MM.1S (cell line): ENCODE data around the gene SMOC2.

ENCODE experiments used
- DNase-seq: peaks from one replicate; pipeline ENCODE4 v3.0.0-alpha.2; 2015
- H2AFZ ChIP-seq: fragments of 300-600 bp; sonication (generic); 2 replicates; pipeline ENCODE4 v1.6.0; 2016; ENCODE audit warnings: antibody characterized with exemption, low read length
- H3F3A ChIP-seq: fragments of 300-600 bp; sonication (generic); 2 replicates; pipeline ENCODE4 v1.6.1; 2016; ENCODE audit warnings: mild to moderate bottlenecking, antibody characterized with exemption, low read length, moderate library complexity, mixed read lengths; ENCODE audit not compliant: insufficient read depth
- H3K27ac ChIP-seq: fragments of 300-600 bp; sonication (generic); 2 replicates; pipeline ENCODE4 v1.5.1; 2016; ENCODE audit warnings: mild to moderate bottlenecking, low read length
- H3K27me3 ChIP-seq: fragments of 300-600 bp; sonication (generic); replicated peaks from 2 replicates; pipeline ENCODE4 v1.6.0; 2016; ENCODE audit warnings: low read length; ENCODE audit not compliant: insufficient read depth
- H3K36me3 ChIP-seq: fragments of 300-600 bp; sonication (generic); replicated peaks from 2 replicates; pipeline ENCODE4 v1.6.1; 2016; ENCODE audit warnings: mild to moderate bottlenecking, low read length, mixed read lengths; ENCODE audit not compliant: insufficient read depth
- H3K4me1 ChIP-seq: fragments of 300-600 bp; sonication (generic); 2 replicates; pipeline ENCODE4 v1.6.1; 2016; ENCODE audit warnings: low read length, mixed read lengths
- H3K4me2 ChIP-seq: fragments of 300-600 bp; sonication (generic); 2 replicates; pipeline ENCODE4 v1.6.0; 2016; ENCODE audit warnings: low read depth, low read length
- H3K4me3 ChIP-seq: fragments of 300-600 bp; sonication (generic); 2 replicates; pipeline ENCODE4 v1.5.1; 2016; ENCODE audit warnings: low read length, mixed read lengths
- H3K79me2 ChIP-seq: fragments of 300-600 bp; sonication (generic); 2 replicates; pipeline ENCODE4 v1.6.1; 2016; ENCODE audit warnings: mixed run types, low read length, mixed read lengths
- H3K9ac ChIP-seq: fragments of 300-600 bp; sonication (generic); 2 replicates; pipeline ENCODE4 v1.6.1; 2016; ENCODE audit warnings: low read length, mixed read lengths
- H3K9me2 ChIP-seq: fragments of 300-600 bp; sonication (generic); replicated peaks from 2 replicates; pipeline ENCODE4 v1.6.1; 2016; ENCODE audit warnings: mild to moderate bottlenecking, low read length, mixed read lengths; ENCODE audit not compliant: insufficient read depth
- H3K9me3 ChIP-seq: fragments of 300-600 bp; sonication (generic); replicated peaks from 2 replicates; pipeline ENCODE4 v1.6.1; 2016; ENCODE audit warnings: mild to moderate bottlenecking, low read length, mixed read lengths; ENCODE audit not compliant: insufficient read depth
- H4K20me1 ChIP-seq: fragments of 300-600 bp; sonication (generic); 2 replicates; pipeline ENCODE4 v1.6.1; 2016; ENCODE audit warnings: mild to moderate bottlenecking, low read length, moderate library complexity, mixed read lengths; ENCODE audit not compliant: insufficient read depth
- EZH2 ChIP-seq: fragments of 300-600 bp; sonication (generic); optimal IDR thresholded peaks from 2 replicates; pipeline ENCODE3; 2017; ENCODE audit warnings: low read depth, mild to moderate bottlenecking, antibody characterized with exemption, low read length, mixed read lengths
- EZH2phosphoT487 ChIP-seq: fragments of 300-600 bp; sonication (generic); IDR thresholded peaks from 2 replicates; pipeline ENCODE4 v1.6.1; 2018; ENCODE audit warnings: antibody characterized with exemption, low read length
- TF ChIP-seq, protein P1 (sequence below): fragments of 300-600 bp; sonication (generic); IDR thresholded peaks from 2 replicates; pipeline ENCODE4 v1.5.1; 2016; ENCODE audit warnings: antibody characterized with exemption, low read length, mixed read lengths

Gene SMOC2

GRCh38 chr6:168559574-168560098 is 118.7 kb downstream of the SMOC2 start:
- no peaks in the 10 kb centered on the region for H4K20me1 ChIP-seq
- no peaks in the 10 kb centered on the region for H3K4me1 ChIP-seq
- no peak overlapping the region for H3K4me2 ChIP-seq
- H3K9me2 ChIP-seq = no peaks in the 10 kb centered on the region
- no peaks in the 10 kb centered on the region for H3K36me3 ChIP-seq
- no peak overlapping the region for H3K27ac ChIP-seq
- H3K9ac ChIP-seq = no peak overlapping the region
- TF ChIP-seq EZH2phosphoT487 (no peak), EZH2 (no peak)
- TF ChIP-seq, protein P1, sequence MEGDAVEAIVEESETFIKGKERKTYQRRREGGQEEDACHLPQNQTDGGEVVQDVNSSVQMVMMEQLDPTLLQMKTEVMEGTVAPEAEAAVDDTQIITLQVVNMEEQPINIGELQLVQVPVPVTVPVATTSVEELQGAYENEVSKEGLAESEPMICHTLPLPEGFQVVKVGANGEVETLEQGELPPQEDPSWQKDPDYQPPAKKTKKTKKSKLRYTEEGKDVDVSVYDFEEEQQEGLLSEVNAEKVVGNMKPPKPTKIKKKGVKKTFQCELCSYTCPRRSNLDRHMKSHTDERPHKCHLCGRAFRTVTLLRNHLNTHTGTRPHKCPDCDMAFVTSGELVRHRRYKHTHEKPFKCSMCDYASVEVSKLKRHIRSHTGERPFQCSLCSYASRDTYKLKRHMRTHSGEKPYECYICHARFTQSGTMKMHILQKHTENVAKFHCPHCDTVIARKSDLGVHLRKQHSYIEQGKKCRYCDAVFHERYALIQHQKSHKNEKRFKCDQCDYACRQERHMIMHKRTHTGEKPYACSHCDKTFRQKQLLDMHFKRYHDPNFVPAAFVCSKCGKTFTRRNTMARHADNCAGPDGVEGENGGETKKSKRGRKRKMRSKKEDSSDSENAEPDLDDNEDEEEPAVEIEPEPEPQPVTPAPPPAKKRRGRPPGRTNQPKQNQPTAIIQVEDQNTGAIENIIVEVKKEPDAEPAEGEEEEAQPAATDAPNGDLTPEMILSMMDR = no peak
- H3K9me3 ChIP-seq = no peaks in the 10 kb centered on the region
- no peak overlapping the region for H2AFZ ChIP-seq
- H3K79me2 ChIP-seq = no peaks in the 10 kb centered on the region
- no peak overlapping the region for H3K4me3 ChIP-seq
- no peaks in the 10 kb centered on the region for H3K27me3 ChIP-seq
- no peak for DNase-seq
- no peaks in the 10 kb centered on the region for H3F3A ChIP-seq

GRCh38 chr6:168560126-168560525 is 119.1 kb downstream of the SMOC2 start:
- no peak overlapping the region for H3K27ac ChIP-seq
- H2AFZ ChIP-seq = no peak overlapping the region
- TF ChIP-seq EZH2 (no peak), EZH2phosphoT487 (no peak)
- TF ChIP-seq, protein P1 = no peak

GRCh38 chr6:168562576-168563151 is 121.7 kb downstream of the SMOC2 start:
- Histone ChIP-seq H3K27me3 (no peaks in the 10 kb centered on the region), H3K9ac (no peak overlapping the region), H3F3A (no peaks in the 10 kb centered on the region), H3K79me2 (no peaks in the 10 kb centered on the region), H3K9me2 (no peaks in the 10 kb centered on the region), H2AFZ (no peak overlapping the region), H3K4me2 (no peak overlapping the region), H3K4me1 (no peaks in the 10 kb centered on the region), H3K9me3 (no peaks in the 10 kb centered on the region), H3K4me3 (no peak overlapping the region), H3K36me3 (no peaks in the 10 kb centered on the region), H3K27ac (no peak overlapping the region), H4K20me1 (no peaks in the 10 kb centered on the region)
- DNase-seq = no peak
- TF ChIP-seq, protein P1 = no peak
- TF ChIP-seq EZH2 (no peak), EZH2phosphoT487 (no peak)

More at GRCh38 chr6:168560126-168560525, 119.1 kb downstream of the SMOC2 start:
- Histone ChIP-seq H3K9me2 (no peaks in the 10 kb centered on the region), H3K4me2 (no peak overlapping the region), H3K27me3 (no peaks in the 10 kb centered on the region), H3K4me3 (no peak overlapping the region), H3K9ac (no peak overlapping the region), H3K4me1 (no peaks in the 10 kb centered on the region), H4K20me1 (no peaks in the 10 kb centered on the region), H3K9me3 (no peaks in the 10 kb centered on the region), H3K36me3 (no peaks in the 10 kb centered on the region), H3F3A (no peaks in the 10 kb centered on the region), H3K79me2 (no peaks in the 10 kb centered on the region)
- DNase-seq = no peak
